Motor neuron (in vitro differentiated cells): ENCODE results near the gene TBC1D9B. TPM values are rescaled to one million over a fixed set of nuclear protein-coding genes. Genes with fewer than 3 reads are reported as not detected.

Experiments
- ATAC-seq, 8 experiments: fragments of 200-7000 bp; cut with Tn5 transposase; replicated peaks in 6 of 8; 2 replicates each; pipeline ENCODE4 v1.8.0; 2021; ENCODE audit warnings: mild to moderate bottlenecking in 8 of 8, moderate library complexity in 8 of 8
- H3K27ac ChIP-seq, 2 donors: fragments of 250-450 bp; sonication (Bioruptor Pico); 2 replicates each; pipeline ENCODE4 v1.9.0; 2021; ENCODE audit warnings: antibody characterized with exemption in 2 of 2, mild to moderate bottlenecking in 2 of 2, moderate library complexity in 1 of 2
- H3K4me1 ChIP-seq, 2 donors: fragments of 250-450 bp; sonication (Bioruptor Pico); replicated peaks in 1 of 2; 2 replicates each; pipeline ENCODE4 v1.6.1; 2021; ENCODE audit warnings: antibody characterized with exemption in 2 of 2, mild to moderate bottlenecking in 2 of 2, moderate library complexity in 1 of 2
- H3K4me3 ChIP-seq, 5 donors: fragments of 250-450 bp; sonication (Bioruptor Pico); 2 replicates each; pipeline ENCODE4 v1.9.0; 2021; ENCODE audit warnings: antibody characterized with exemption in 5 of 5, mild to moderate bottlenecking in 5 of 5, moderate library complexity in 4 of 5
- WGBS, 10 experiments: fragments of 450-650 bp; shearing (Covaris generic); methylation state at CpG; one replicate each; pipeline ENCODE4 v1.0.0; 2022; 5-methylcytosine and 5-hydroxymethylcytosine counted together
- in situ Hi-C, 9 experiments: fragments of 400-800 bp; cut with MboI; loops; one replicate each; pipeline ENCODE4 v1.15.0; 2021; ENCODE audit warnings: low sequenced_read_pairs in 9 of 9, low pct_unique_long_range_greater_than_20kb in 2 of 9; ENCODE audit not compliant: unreplicated experiment in 9 of 9
- total RNA-seq, 8 experiments: library from RNA; unstranded; fragments of 300-600 nt; gene quantifications; 2 replicates each; pipeline versions ENCODE4 v1.2.3 to v1.2.4, GENCODE V29; 2022

Gene TBC1D9B
- total RNA-seq, 8 experiments from 2014 or later = 29.6 to 103 (median 49.0) TPM

GRCh38 chr5:179918742-179919486 lies 11.2 kb upstream of the TBC1D9B start:
- in situ Hi-C loops = loop anchor here in 1 of 9 experiments (25.0 kb wide), 1 partner anchor 168 kb away; no protein-coding TSS in a partner anchor
- Histone ChIP-seq H3K4me1 (no peaks in the 10 kb centered on the region), H3K27ac (no peak overlapping the region), H3K4me3 (no peak overlapping the region)
- WGBS, 10 experiments = 60 to 92% (median 83%) methylated on average over 1 to 15 of the region's 19 CpGs; no CpG with 5 or more reads in 1 of the 10 experiments
- no peak for ATAC-seq

- H3K27ac ChIP-seq = no peak overlapping the region
- in situ Hi-C loops = loop anchor here in 1 of 9 experiments (25.0 kb wide), 1 partner anchor 171 kb away; no protein-coding TSS in a partner anchor
Observed at GRCh38 chr5:179916523-179916922, 8.8 kb upstream of the TBC1D9B start.

GRCh38 chr5:179915406-179915935 lies 7.8 kb upstream of the TBC1D9B start:
- in situ Hi-C loops = loop anchor here in 1 of 9 experiments (25.0 kb wide), 1 partner anchor 172 kb away; no protein-coding TSS in a partner anchor

More at GRCh38 chr5:179916523-179916922, 8.8 kb upstream of the TBC1D9B start:
- 40 to 100% (median 78%) methylated on average over 1 to 5 of the region's 6 CpGs; no CpG with 5 or more reads in 6 of the 10 experiments for WGBS, 10 experiments
- ATAC-seq = no peak
- Histone ChIP-seq H3K4me3 (no peak overlapping the region), H3K4me1 (no peaks in the 10 kb centered on the region)

GRCh38 chr5:179914032-179914755 lies 6.5 kb upstream of the TBC1D9B start:
- H3K4me3 ChIP-seq = no peak overlapping the region
- no peak overlapping the region for H3K27ac ChIP-seq
- no peaks in the 10 kb centered on the region for H3K4me1 ChIP-seq
- ATAC-seq = peak in 7 of 8 experiments; percentile 13 to 99 (median 59)
- 0 to 95% (median 63%) methylated on average over 1 to 6 of the region's 8 CpGs; no CpG with 5 or more reads in 4 of the 10 experiments for WGBS, 10 experiments
- in situ Hi-C loops = loop anchor here in 1 of 9 experiments (25.0 kb wide), 1 partner anchor 173 kb away; no protein-coding TSS in a partner anchor

More at GRCh38 chr5:179915406-179915935, 7.8 kb upstream of the TBC1D9B start:
- Histone ChIP-seq H3K4me3 (no peak overlapping the region), H3K4me1 (no peaks in the 10 kb centered on the region), H3K27ac (no peak overlapping the region)
- 84 to 100% (median 96%) methylated on average over 1 to 4 of the region's 10 CpGs; no CpG with 5 or more reads in 5 of the 10 experiments for WGBS, 10 experiments
- ATAC-seq = no peak

GRCh38 chr5:179913461-179913860 lies 5.8 kb upstream of the TBC1D9B start:
- no peak overlapping the region for H3K4me3 ChIP-seq
- no peak overlapping the region for H3K27ac ChIP-seq
- no peak for ATAC-seq
- H3K4me1 ChIP-seq = no peaks in the 10 kb centered on the region
- WGBS, 10 experiments = 93 to 100% (median 100%) methylated on average over 1 to 3 of the region's 9 CpGs; no CpG with 5 or more reads in 7 of the 10 experiments
- in situ Hi-C loops = loop anchor here in 1 of 9 experiments (25.0 kb wide), 1 partner anchor 174 kb away; no protein-coding TSS in a partner anchor

GRCh38 chr5:179912951-179913350 lies 5.3 kb upstream of the TBC1D9B start:
- in situ Hi-C loops = loop anchor here in 1 of 9 experiments (25.0 kb wide), 1 partner anchor 174 kb away; no protein-coding TSS in a partner anchor
- no peaks in the 10 kb centered on the region for H3K4me1 ChIP-seq
- no peak overlapping the region for H3K4me3 ChIP-seq
- H3K27ac ChIP-seq = no peak overlapping the region
- no peak for ATAC-seq
- WGBS, 10 experiments = 90 to 95% (median 93%) methylated on average over 9 to 11 of the region's 19 CpGs; no CpG with 5 or more reads in 7 of the 10 experiments

- ATAC-seq = no peak
- 60 to 100% (median 86%) methylated on average over 1 to 6 of the region's 7 CpGs; no CpG with 5 or more reads in 3 of the 10 experiments for WGBS, 10 experiments
Observed at GRCh38 chr5:179912386-179912785, 4.7 kb upstream of the TBC1D9B start.

GRCh38 chr5:179909224-179909623 lies 1.5 kb upstream of the TBC1D9B start:
- 59 to 100% (median 90%) methylated on average over 2 to 6 of the region's 6 CpGs for WGBS, 10 experiments
- no peak for ATAC-seq
- Histone ChIP-seq H3K4me3 (no peak overlapping the region), H3K27ac (no peak overlapping the region), H3K4me1 (peaks cover 7% of the 10 kb centered on the region in 2 donors)
- in situ Hi-C loops = loop anchor here in 1 of 9 experiments (25.0 kb wide), 1 partner anchor 178 kb away; no protein-coding TSS in a partner anchor

More at GRCh38 chr5:179912386-179912785, 4.7 kb upstream of the TBC1D9B start:
- in situ Hi-C loops = loop anchor here in 1 of 9 experiments (25.0 kb wide), 1 partner anchor 175 kb away; no protein-coding TSS in a partner anchor
- Histone ChIP-seq H3K27ac (no peak overlapping the region), H3K4me1 (no peaks in the 10 kb centered on the region), H3K4me3 (no peak overlapping the region)

GRCh38 chr5:179908528-179908927 lies 831 bp upstream of the TBC1D9B start:
- no peak overlapping the region for H3K4me3 ChIP-seq
- in situ Hi-C loops = loop anchor here in 1 of 9 experiments (25.0 kb wide), 1 partner anchor 179 kb away; no protein-coding TSS in a partner anchor
- ATAC-seq = no peak

GRCh38 chr5:179906795-179907555 lies 722 bp downstream of the TBC1D9B start:
- peak; percentile 14 to 57 (median 20) for ATAC-seq
- H3K4me1 ChIP-seq = peaks cover 7% of the 10 kb centered on the region in 2 donors
- 0 to 60% (median 18%) methylated on average over 1 to 12 of the region's 50 CpGs; no CpG with 5 or more reads in 7 of the 10 experiments for WGBS, 10 experiments
- H3K4me3 ChIP-seq = peak overlapping the region; percentile 61 to 93 (median 66)
- peak overlapping the region in 1 of 2 donors; percentile 74 for H3K27ac ChIP-seq
- in situ Hi-C loops = loop anchor here in 1 of 9 experiments (25.0 kb wide), 1 partner anchor 180 kb away; no protein-coding TSS in a partner anchor

More at GRCh38 chr5:179908528-179908927, 831 bp upstream of the TBC1D9B start:
- WGBS, 10 experiments = 60 to 100% (median 91%) methylated on average over 1 to 8 of the region's 16 CpGs; no CpG with 5 or more reads in 7 of the 10 experiments
- Histone ChIP-seq H3K27ac (no peak overlapping the region), H3K4me1 (peaks cover 7% of the 10 kb centered on the region in 2 donors)

GRCh38 chr5:179906294-179906794 lies 1.4 kb downstream of the TBC1D9B start:
- no peak for ATAC-seq
- no peak overlapping the region for H3K27ac ChIP-seq
- H3K4me3 ChIP-seq = peak overlapping the region; percentile 61 to 93 (median 66)
- in situ Hi-C loops = loop anchor here in 1 of 9 experiments (25.0 kb wide), 1 partner anchor 181 kb away; no protein-coding TSS in a partner anchor
- H3K4me1 ChIP-seq = peaks cover 7% of the 10 kb centered on the region in 2 donors
- WGBS, 10 experiments = 59 to 94% (median 80%) methylated on average over 1 to 10 of the region's 24 CpGs; no CpG with 5 or more reads in 5 of the 10 experiments
